Heart left ventricle (tissue), 13 donors: ENCODE data around the gene PINK1.

Experiments
- CTCF ChIP-seq, 12 donors: fragments of 200-600 bp; sonication (generic) in 4 of 12; IDR thresholded peaks; one replicate each; pipeline versions ENCODE4 v1.5.0 to v1.8.0; 2018 to 2022; ENCODE audit warnings: antibody characterized with exemption in 12 of 12, mild to moderate bottlenecking in 5 of 12
- POLR2A ChIP-seq, 2 donors: fragments of 450-650 bp; IDR thresholded peaks; one replicate each; pipeline ENCODE4 v1.6.1; 2017; ENCODE audit warnings: antibody characterized with exemption in 2 of 2, mild to moderate bottlenecking in 2 of 2, moderate library complexity in 2 of 2
- donor health status: ischemic (EF 13 %, LVEDD 7.1; RV severe dilation, severe dysfunction).
- donor health status: DM: no; HTN: yes; CAD: no.
- donor health status: DM: no; HTN: no; CAD: no.
- donor health status: ischemic (EF 25% LVEDD 6.9; RV normal size, moderate dysfunction).
- donor health status: ischemic (EF 25% LVEDD 5.7; RV mildly dilated, moderate dysfunction).
- donor health status: ischemic (EF 35%, LVEDD 5.7; RV mildly dilated, moderate dysfunction).
- donor health status: nonischemic (EF 11% LVEDD 7.7; RV severe dilation, severe dysfunction).
- donor health status: DM: yes; HTN: yes; CAD: no.
- donor health status: PGD.
- donor health status: ischemic (EF 29% LVEDD 5.4; RV normal size, mild dysfunction).
- donor health status: nonischemic (EF 23%, LVEDD 6.1; RV moderate dilation, normal function).

- TF ChIP-seq POLR2A (IDR thresholded peaks at IDR 0.05) (no peak), CTCF (IDR thresholded peaks at IDR 0.05) (no peak)
Measured at GRCh38 chr1:20645414-20645813, 12.2 kb downstream of the PINK1 start.
